Gastrocnemius medialis (tissue), 4 donors: ENCODE measurements around the gene PIGM.

Source experiments
- POLR2A ChIP-seq, 2 donors: fragments of 450-650 bp; IDR thresholded peaks; one replicate each; pipeline ENCODE4 v1.6.1; 2017; ENCODE audit warnings: antibody characterized with exemption in 2 of 2, mild to moderate bottlenecking in 2 of 2, moderate library complexity in 2 of 2
- TF ChIP-seq, protein P1 (sequence below), 5 experiments: fragments of 450-650 bp in 3 of 5; fragments of 200-600 bp in 2 of 5; sonication (generic) in 2 of 5; IDR thresholded peaks in 4 of 5; conservative IDR thresholded peaks in 1 of 5; 1 replicate in 4 of 5; 2 replicates in 1 of 5; pipeline ENCODE4 v1.5.1; 2016 to 2019; ENCODE audit warnings: antibody characterized with exemption in 5 of 5, mild to moderate bottlenecking in 3 of 5, moderate library complexity in 3 of 5

DNA sequence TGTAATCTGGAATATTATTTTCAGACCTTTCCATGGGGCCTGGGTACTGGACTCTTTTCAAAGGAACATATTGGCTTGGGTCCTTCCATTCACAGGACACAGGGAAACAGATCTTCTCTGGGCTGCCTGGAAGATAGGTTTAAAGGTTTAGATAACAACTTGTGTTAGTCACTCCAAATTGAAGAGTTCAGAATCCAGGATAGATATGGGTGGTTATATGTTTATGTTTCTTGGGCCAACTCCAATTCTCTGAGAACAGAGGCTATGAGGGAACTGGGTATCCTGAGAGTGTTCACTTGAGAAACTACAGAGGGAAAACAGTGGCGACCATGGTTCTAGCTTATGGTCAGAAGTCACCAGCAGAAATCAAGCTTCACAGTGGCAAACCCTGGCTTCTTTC lies 8.7 kb upstream of the PIGM start:
- no peak for TF ChIP-seq POLR2A (IDR thresholded peaks at IDR 0.05)
- TF ChIP-seq, protein P1, sequence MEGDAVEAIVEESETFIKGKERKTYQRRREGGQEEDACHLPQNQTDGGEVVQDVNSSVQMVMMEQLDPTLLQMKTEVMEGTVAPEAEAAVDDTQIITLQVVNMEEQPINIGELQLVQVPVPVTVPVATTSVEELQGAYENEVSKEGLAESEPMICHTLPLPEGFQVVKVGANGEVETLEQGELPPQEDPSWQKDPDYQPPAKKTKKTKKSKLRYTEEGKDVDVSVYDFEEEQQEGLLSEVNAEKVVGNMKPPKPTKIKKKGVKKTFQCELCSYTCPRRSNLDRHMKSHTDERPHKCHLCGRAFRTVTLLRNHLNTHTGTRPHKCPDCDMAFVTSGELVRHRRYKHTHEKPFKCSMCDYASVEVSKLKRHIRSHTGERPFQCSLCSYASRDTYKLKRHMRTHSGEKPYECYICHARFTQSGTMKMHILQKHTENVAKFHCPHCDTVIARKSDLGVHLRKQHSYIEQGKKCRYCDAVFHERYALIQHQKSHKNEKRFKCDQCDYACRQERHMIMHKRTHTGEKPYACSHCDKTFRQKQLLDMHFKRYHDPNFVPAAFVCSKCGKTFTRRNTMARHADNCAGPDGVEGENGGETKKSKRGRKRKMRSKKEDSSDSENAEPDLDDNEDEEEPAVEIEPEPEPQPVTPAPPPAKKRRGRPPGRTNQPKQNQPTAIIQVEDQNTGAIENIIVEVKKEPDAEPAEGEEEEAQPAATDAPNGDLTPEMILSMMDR (IDR thresholded peaks at IDR 0.05 in 4 of 5, conservative IDR thresholded peaks at IDR 0.05 in 1 of 5): no peak
